Measurements from ENCODE around the gene ROR1.

- TF ChIP-seq, protein P1, sequence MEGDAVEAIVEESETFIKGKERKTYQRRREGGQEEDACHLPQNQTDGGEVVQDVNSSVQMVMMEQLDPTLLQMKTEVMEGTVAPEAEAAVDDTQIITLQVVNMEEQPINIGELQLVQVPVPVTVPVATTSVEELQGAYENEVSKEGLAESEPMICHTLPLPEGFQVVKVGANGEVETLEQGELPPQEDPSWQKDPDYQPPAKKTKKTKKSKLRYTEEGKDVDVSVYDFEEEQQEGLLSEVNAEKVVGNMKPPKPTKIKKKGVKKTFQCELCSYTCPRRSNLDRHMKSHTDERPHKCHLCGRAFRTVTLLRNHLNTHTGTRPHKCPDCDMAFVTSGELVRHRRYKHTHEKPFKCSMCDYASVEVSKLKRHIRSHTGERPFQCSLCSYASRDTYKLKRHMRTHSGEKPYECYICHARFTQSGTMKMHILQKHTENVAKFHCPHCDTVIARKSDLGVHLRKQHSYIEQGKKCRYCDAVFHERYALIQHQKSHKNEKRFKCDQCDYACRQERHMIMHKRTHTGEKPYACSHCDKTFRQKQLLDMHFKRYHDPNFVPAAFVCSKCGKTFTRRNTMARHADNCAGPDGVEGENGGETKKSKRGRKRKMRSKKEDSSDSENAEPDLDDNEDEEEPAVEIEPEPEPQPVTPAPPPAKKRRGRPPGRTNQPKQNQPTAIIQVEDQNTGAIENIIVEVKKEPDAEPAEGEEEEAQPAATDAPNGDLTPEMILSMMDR (IDR thresholded peaks at IDR 0.05) = no peak
- TF ChIP-seq, protein P2, sequence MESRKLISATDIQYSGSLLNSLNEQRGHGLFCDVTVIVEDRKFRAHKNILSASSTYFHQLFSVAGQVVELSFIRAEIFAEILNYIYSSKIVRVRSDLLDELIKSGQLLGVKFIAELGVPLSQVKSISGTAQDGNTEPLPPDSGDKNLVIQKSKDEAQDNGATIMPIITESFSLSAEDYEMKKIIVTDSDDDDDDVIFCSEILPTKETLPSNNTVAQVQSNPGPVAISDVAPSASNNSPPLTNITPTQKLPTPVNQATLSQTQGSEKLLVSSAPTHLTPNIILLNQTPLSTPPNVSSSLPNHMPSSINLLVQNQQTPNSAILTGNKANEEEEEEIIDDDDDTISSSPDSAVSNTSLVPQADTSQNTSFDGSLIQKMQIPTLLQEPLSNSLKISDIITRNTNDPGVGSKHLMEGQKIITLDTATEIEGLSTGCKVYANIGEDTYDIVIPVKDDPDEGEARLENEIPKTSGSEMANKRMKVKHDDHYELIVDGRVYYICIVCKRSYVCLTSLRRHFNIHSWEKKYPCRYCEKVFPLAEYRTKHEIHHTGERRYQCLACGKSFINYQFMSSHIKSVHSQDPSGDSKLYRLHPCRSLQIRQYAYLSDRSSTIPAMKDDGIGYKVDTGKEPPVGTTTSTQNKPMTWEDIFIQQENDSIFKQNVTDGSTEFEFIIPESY (IDR thresholded peaks at IDR 0.05; ENCODE audit: borderline replicate concordance, low read depth) = no peak
- no peak for TF ChIP-seq REST (IDR thresholded peaks at IDR 0.05; ENCODE audit: low read depth, low read length)
- TF ChIP-seq RFX5 (IDR thresholded peaks at IDR 0.05; ENCODE audit: low read length) = no peak
- TF ChIP-seq, protein P3, sequence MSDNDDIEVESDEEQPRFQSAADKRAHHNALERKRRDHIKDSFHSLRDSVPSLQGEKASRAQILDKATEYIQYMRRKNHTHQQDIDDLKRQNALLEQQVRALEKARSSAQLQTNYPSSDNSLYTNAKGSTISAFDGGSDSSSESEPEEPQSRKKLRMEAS (IDR thresholded peaks at IDR 0.05; ENCODE audit: low read depth) = no peak
- no peak for TF ChIP-seq TEAD4 (IDR thresholded peaks at IDR 0.05; ENCODE audit: borderline replicate concordance, insufficient read depth)
- no peak for TF ChIP-seq YY1 (IDR thresholded peaks at IDR 0.05; ENCODE audit: low read depth)
- TF ChIP-seq POLR2AphosphoS5 (IDR thresholded peaks at IDR 0.05; ENCODE audit: low read depth, low read length) = no peak
- TF ChIP-seq TAF1 (IDR thresholded peaks at IDR 0.05; ENCODE audit: borderline replicate concordance, low read depth, low read length) = no peak
- TF ChIP-seq EP300 (IDR thresholded peaks at IDR 0.05; ENCODE audit: borderline replicate concordance in 1 of 2, low read depth in 1 of 2, low read length in 1 of 2) = peak in 1 of 2 experiments; percentile 81; a peak in 2 of 4 replicates
- TF ChIP-seq, protein P4, sequence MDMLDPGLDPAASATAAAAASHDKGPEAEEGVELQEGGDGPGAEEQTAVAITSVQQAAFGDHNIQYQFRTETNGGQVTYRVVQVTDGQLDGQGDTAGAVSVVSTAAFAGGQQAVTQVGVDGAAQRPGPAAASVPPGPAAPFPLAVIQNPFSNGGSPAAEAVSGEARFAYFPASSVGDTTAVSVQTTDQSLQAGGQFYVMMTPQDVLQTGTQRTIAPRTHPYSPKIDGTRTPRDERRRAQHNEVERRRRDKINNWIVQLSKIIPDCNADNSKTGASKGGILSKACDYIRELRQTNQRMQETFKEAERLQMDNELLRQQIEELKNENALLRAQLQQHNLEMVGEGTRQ (IDR thresholded peaks at IDR 0.05; ENCODE audit: borderline replicate concordance, low read depth, low read length) = no peak
- TF ChIP-seq EZH2phosphoT487 (IDR thresholded peaks at IDR 0.05; ENCODE audit: borderline replicate concordance, low read depth) = no peak
- no peak for TF ChIP-seq SMC3 (IDR thresholded peaks at IDR 0.05; ENCODE audit: low read depth, low read length)
Observed at GRCh38 chr1:64175639-64176038, 401.8 kb downstream of the ROR1 start.
